ENCODE measurements around the gene NCOR2. TPM values are rescaled to one million over a fixed set of nuclear protein-coding genes. Genes with fewer than 3 reads are reported as not detected.

NCOR2 gene
- total and polyA plus RNA-seq, 10 of the 15 experiments (the other 5 are each of a cell fraction or from before 2014, with no cell fraction given), result 0.43 to 179 (median 14.9) TPM

DNA sequence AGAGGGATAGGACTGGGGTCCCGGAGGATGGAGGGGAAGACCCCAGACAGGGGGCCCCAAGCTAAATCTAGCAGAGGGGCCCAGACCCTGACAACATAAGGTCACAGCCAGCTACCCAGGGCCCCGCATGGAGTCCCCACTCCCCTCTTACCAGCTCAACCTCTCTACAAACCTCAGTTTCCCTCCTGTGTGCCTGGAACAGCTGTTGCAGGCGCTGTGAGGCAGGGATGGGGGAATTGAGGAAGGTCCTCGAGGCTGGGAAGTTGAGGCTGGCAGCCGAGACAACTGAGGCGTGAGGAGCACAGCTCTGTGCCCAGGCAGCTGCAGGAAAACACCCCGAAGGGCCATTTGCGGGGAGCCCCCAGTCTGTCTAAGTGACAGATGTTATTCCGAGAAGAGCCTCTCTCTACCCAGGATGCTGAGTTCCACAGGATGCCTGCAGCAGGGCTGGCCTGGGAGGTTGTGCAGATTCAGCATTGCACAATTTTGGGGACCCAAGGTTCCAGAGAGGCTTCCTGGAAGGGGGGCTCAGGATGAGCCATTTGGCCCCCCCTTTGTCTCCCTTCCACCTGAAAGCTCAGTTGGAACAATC is 42.7 kb upstream of the NCOR2 start:
- no peak overlapping the region for H3K4me2 ChIP-seq (ENCODE audit: control insufficient read depth, insufficient read depth)
- H3K9me3 ChIP-seq (replicated peaks; ENCODE audit: control insufficient read depth, insufficient read depth, low read length), result no peaks in the 10 kb centered on the region; the same call in 2 of the 3 replicates
- POLR2A ChIA-PET, result no interaction called here
- no peak overlapping the region for H3K9ac ChIP-seq (ENCODE audit: control insufficient read depth, insufficient read depth, low read length)
- in situ Hi-C loops (cut with MboI) (no loop called here), intact Hi-C loops (cut with micrococcal nuclease; ENCODE audit: unreplicated experiment) (no loop called here)
- H3K27ac ChIP-seq (ENCODE audit: control insufficient read depth, insufficient read depth), result no peak overlapping the region
- CTCF ChIA-PET, result interaction anchor here (0.8 kb wide), 1 partner anchor 162 kb away, joined by 3 read pairs; no protein-coding TSS in a partner anchor
- H3K4me1 ChIP-seq (ENCODE audit: control insufficient read depth, insufficient read depth, low read length), result peaks cover 25% of the 10 kb centered on the region
- WGBS (ENCODE audit: insufficient coverage, insufficient replicate concordance, low lambda C conversion rate, missing lambda C conversion rate), result 16% methylated on average over 9 of the region's 9 CpGs
- DNase-seq (ENCODE audit: low read depth, low spot score), result no peak
- ATAC-seq, result no peak
- FAIRE-seq, result no peak
- RAD21 ChIA-PET (ENCODE audit: unreplicated experiment), result no interaction called here
- no TSS peak for BruUV-seq (replicated peaks)
- no peaks in the 10 kb centered on the region; a peak in 1 of 4 replicates for H3K27me3 ChIP-seq (replicated peaks in 1 of 2; ENCODE audit: control insufficient read depth in 2 of 2, insufficient read depth in 2 of 2, low read length in 1 of 2)
- H4K20me1 ChIP-seq (ENCODE audit: control insufficient read depth, insufficient read depth), result no peaks in the 10 kb centered on the region
- H3K36me3 ChIP-seq (ENCODE audit: control insufficient read depth in 2 of 2, insufficient read depth in 2 of 2, low read length in 1 of 2), result no peaks in the 10 kb centered on the region
- no peak overlapping the region for H2AFZ ChIP-seq (ENCODE audit: control insufficient read depth, low read depth, low read length)
- SMC1A ChIA-PET (ENCODE audit: uncharacterized antibody, unreplicated experiment), result no interaction called here
- H3K79me2 ChIP-seq (ENCODE audit: control insufficient read depth, insufficient read depth, low read length), result no peaks in the 10 kb centered on the region
- H3K4me3 ChIP-seq, result no peak overlapping the region
- TF ChIP-seq RAD21 (IDR thresholded peaks at IDR 0.05; ENCODE audit: insufficient read depth, low read depth, low read length) (no peak), NFXL1 (IDR thresholded peaks at IDR 0.05; ENCODE audit: borderline replicate concordance) (no peak), MYB (IDR thresholded peaks at IDR 0.05; ENCODE audit: borderline replicate concordance, low read depth, low read length) (no peak), CHD2 (IDR thresholded peaks at IDR 0.05; ENCODE audit: borderline replicate concordance, low read depth, low read length) (no peak), RAD51 (IDR thresholded peaks at IDR 0.05) (no peak), PAX5 (IDR thresholded peaks at IDR 0.05; ENCODE audit: borderline replicate concordance, low read depth, low read length) (no peak), CEBPB (IDR thresholded peaks at IDR 0.05; ENCODE audit: borderline replicate concordance in 1 of 2, low read depth in 2 of 2, low read length in 2 of 2) (no peak)
